Kidney epithelial cell (primary cell): ENCODE measurements around the gene GVQW3. TPM values are rescaled to one million over a fixed set of nuclear protein-coding genes. Genes with fewer than 3 reads are reported as not detected.

Experiments
- DNase-seq: peaks from one replicate; pipeline ENCODE4 v3.0.0-alpha.2; 2010; ENCODE audit warnings: low read depth
- H3K27me3 ChIP-seq: 2 replicates; pipeline ENCODE4 v1.6.0; 2011; ENCODE audit warnings: low read length; ENCODE audit not compliant: control insufficient read depth, insufficient read depth
- H3K36me3 ChIP-seq: 2 replicates; pipeline ENCODE4 v1.5.1; 2011; ENCODE audit warnings: low read length; ENCODE audit not compliant: control insufficient read depth, insufficient read depth
- H3K4me3 ChIP-seq: 2 replicates; pipeline ENCODE4 v1.5.1; 2011; ENCODE audit warnings: low read depth, mild to moderate bottlenecking, control low read depth, low read length
- CTCF ChIP-seq: IDR thresholded peaks from 2 replicates; pipeline ENCODE4 v1.5.1; 2011; ENCODE audit warnings: mild to moderate bottlenecking, moderate library complexity, low read length, control low read depth, inconsistent platforms; ENCODE audit not compliant: insufficient read depth, poor library complexity, severe bottlenecking
- total RNA-seq: library from RNA; depleted of rRNA; stranded (reverse); fragments of >200 nt; gene quantifications from 2 replicates; pipeline ENCODE4 v1.2.3, GENCODE V29; 2015

Gene GVQW3
- total RNA-seq, 1 donor from 2014 or later = 1.1 TPM

- no peak for DNase-seq
- no peak for TF ChIP-seq CTCF
- H3K36me3 ChIP-seq = no peaks in the 10 kb centered on the region
- no peak overlapping the region for H3K4me3 ChIP-seq
- no peaks in the 10 kb centered on the region for H3K27me3 ChIP-seq
These were observed 74.8 kb downstream of the GVQW3 start for GRCh38 chr11:76455931-76456330.

GRCh38 chr11:76456571-76456970, 75.4 kb downstream of the GVQW3 start:
- H3K27me3 ChIP-seq = no peaks in the 10 kb centered on the region
- H3K4me3 ChIP-seq = no peak overlapping the region
- TF ChIP-seq CTCF = no peak
- DNase-seq = no peak
- no peaks in the 10 kb centered on the region for H3K36me3 ChIP-seq

Other genes starting within 250 kb of the GVQW3 start
- 0.21 and 0.27 TPM in 2 replicates for gene WNT11, start 174.8 kb upstream of the GVQW3 start, total RNA-seq
- gene THAP12, start 191 bp upstream of the GVQW3 start, total RNA-seq = 25.1 and 35.3 TPM in 2 replicates
- 15.2 and 32.7 TPM in 2 replicates for gene EMSY, start 63.7 kb downstream of the GVQW3 start, total RNA-seq